DMS79 treated with DMSO at 0.1 percent for 48 hours (cell line): ENCODE data around the gene RABGAP1L.

ENCODE experiments used
- DNase-seq: peaks from one replicate; lab custom pipeline; 2025; lab: John Stamatoyannopoulos, UW

Gene RABGAP1L

GRCh38 chr1:174935961-174936727, 776.8 kb downstream of the RABGAP1L start:
- no peak for DNase-seq

GRCh38 chr1:174938281-174939007, 779.1 kb downstream of the RABGAP1L start:
- no peak for DNase-seq

GRCh38 chr1:174939775-174940545, 780.6 kb downstream of the RABGAP1L start:
- no peak for DNase-seq

- DNase-seq, result no peak
Measured at GRCh38 chr1:174940646-174941175, 781.4 kb downstream of the RABGAP1L start.

- DNase-seq, result no peak
Measured at GRCh38 chr1:174942547-174943255, 783.4 kb downstream of the RABGAP1L start.

- no peak for DNase-seq
Measured at GRCh38 chr1:174946031-174946430, 786.7 kb downstream of the RABGAP1L start.

- DNase-seq, result no peak
Measured at GRCh38 chr1:174949061-174949460, 789.7 kb downstream of the RABGAP1L start.

GRCh38 chr1:174949645-174950044, 790.3 kb downstream of the RABGAP1L start:
- DNase-seq, result no peak

GRCh38 chr1:174953285-174954072, 794.2 kb downstream of the RABGAP1L start:
- DNase-seq, result peak; percentile 28

GRCh38 chr1:174954073-174954460, 794.7 kb downstream of the RABGAP1L start:
- DNase-seq, result peak; percentile 53

- peak; percentile 91 for DNase-seq
Measured at GRCh38 chr1:174954671-174955669, 795.6 kb downstream of the RABGAP1L start.

GRCh38 chr1:174956086-174956485, 796.8 kb downstream of the RABGAP1L start:
- no peak for DNase-seq

- DNase-seq, result no peak
Measured at GRCh38 chr1:174956976-174957375, 797.7 kb downstream of the RABGAP1L start.

GRCh38 chr1:174957829-174958228, 798.5 kb downstream of the RABGAP1L start:
- no peak for DNase-seq

- no peak for DNase-seq
Measured at GRCh38 chr1:174958396-174958795, 799.1 kb downstream of the RABGAP1L start.

GRCh38 chr1:174960362-174960761, 801.0 kb downstream of the RABGAP1L start:
- no peak for DNase-seq

GRCh38 chr1:174963529-174964125, 804.3 kb downstream of the RABGAP1L start:
- DNase-seq, result peak; percentile 69

GRCh38 chr1:174964261-174964971, 805.1 kb downstream of the RABGAP1L start:
- peak; percentile 83 for DNase-seq

- DNase-seq, result peak; percentile 37
Measured at GRCh38 chr1:174964972-174965361, 805.6 kb downstream of the RABGAP1L start.
